ENCODE results near the gene PLVAP. TPM values are rescaled to one million over a fixed set of nuclear protein-coding genes. Genes with fewer than 3 reads are reported as not detected.

Gene PLVAP
- total and polyA plus RNA-seq, 2 donors (not counting 3 experiments of a cell fraction or from before 2014, with no cell fraction given) = 5.7 to 16.9 TPM

- no peaks in the 10 kb centered on the region for H4K20me1 ChIP-seq (replicated peaks; ENCODE audit: control insufficient read depth, extremely low read depth, insufficient read depth, low read length)
- peaks cover 20% of the 10 kb centered on the region for H3K4me1 ChIP-seq (ENCODE audit: control insufficient read depth, extremely low read depth, insufficient read depth, low read length)
- POLR2A ChIA-PET = no interaction called here
- H3K27me3 ChIP-seq (ENCODE audit: control insufficient read depth in 2 of 2, insufficient read depth in 2 of 2, low read length in 2 of 2) = no peaks in the 10 kb centered on the region
- no TSS peak for BruUV-seq (replicated peaks)
- TF ChIP-seq MYC (IDR thresholded peaks at IDR 0.05; ENCODE audit: low read depth, low read length) = no peak
- H3K36me3 ChIP-seq (ENCODE audit: control insufficient read depth in 2 of 2, extremely low read depth in 1 of 2, insufficient read depth in 2 of 2, low read length in 2 of 2) = no peaks in the 10 kb centered on the region
- dilution Hi-C loops (cut with MboI; ENCODE audit: extremely low pct_ligation_motif_present, low sequenced_read_pairs) (no loop called here), intact Hi-C loops (cut with micrococcal nuclease) (no loop called here)
- no peak overlapping the region for H3K9ac ChIP-seq (replicated peaks; ENCODE audit: extremely low read depth, insufficient read depth, low read length)
- no peak overlapping the region for H3K4me2 ChIP-seq (ENCODE audit: insufficient read depth, low read length)
- CTCF ChIA-PET = interaction anchor here (0.7 to 1.4 kb wide), 4 partner anchors 14 to 38 kb away, joined by 3 to 11 read pairs (median 4); no protein-coding TSS in a partner anchor
- DNase-seq (ENCODE audit: low read depth, low spot score) (no peak), FAIRE-seq (no peak)
- H3K9me1 ChIP-seq (replicated peaks; ENCODE audit: control insufficient read depth, extremely low read depth, insufficient read depth, low read length) = no peaks in the 10 kb centered on the region
- no peaks in the 10 kb centered on the region for H3K9me3 ChIP-seq (replicated peaks; ENCODE audit: control insufficient read depth, insufficient read depth, low read length)
- H3K27ac ChIP-seq (ENCODE audit: insufficient read depth, low read depth, low read length) = no peak overlapping the region
- no peaks in the 10 kb centered on the region for H3K79me2 ChIP-seq (ENCODE audit: control insufficient read depth, insufficient read depth, low read length)
- H2AFZ ChIP-seq (ENCODE audit: low read depth, low read length) = peak overlapping the region; percentile 66
- no peak overlapping the region for H3K4me3 ChIP-seq (replicated peaks in 1 of 3; ENCODE audit: insufficient read depth in 1 of 3, low read depth in 1 of 3, low read length in 3 of 3)
Observed at GRCh38 chr19:17353386-17353785, 23.8 kb downstream of the PLVAP start.

GRCh38 chr19:17352608-17353280 lies 24.4 kb downstream of the PLVAP start:
- no peaks in the 10 kb centered on the region for H3K36me3 ChIP-seq (ENCODE audit: control insufficient read depth in 2 of 2, extremely low read depth in 1 of 2, insufficient read depth in 2 of 2, low read length in 2 of 2)
- DNase-seq (ENCODE audit: low read depth, low spot score) = peak; percentile 20
- TF ChIP-seq GATA2 (IDR thresholded peaks at IDR 0.05; ENCODE audit: insufficient read depth, insufficient read length, low read depth, low read length) (no peak), POLR2AphosphoS5 (IDR thresholded peaks at IDR 0.05; ENCODE audit: insufficient read depth, low read depth, low read length) (peak; percentile 62), MYC (IDR thresholded peaks at IDR 0.05; ENCODE audit: low read depth, low read length) (no peak), EZH2 (IDR thresholded peaks at IDR 0.05; ENCODE audit: borderline replicate concordance, low read depth, low read length, severe bottlenecking) (no peak), MAX (IDR thresholded peaks at IDR 0.05; ENCODE audit: insufficient read depth, insufficient read length) (no peak)
- peaks cover 26% of the 10 kb centered on the region for H3K4me1 ChIP-seq (ENCODE audit: control insufficient read depth, extremely low read depth, insufficient read depth, low read length)
- H3K9me1 ChIP-seq (replicated peaks; ENCODE audit: control insufficient read depth, extremely low read depth, insufficient read depth, low read length) = no peaks in the 10 kb centered on the region
- dilution Hi-C loops (cut with MboI; ENCODE audit: extremely low pct_ligation_motif_present, low sequenced_read_pairs) (no loop called here), intact Hi-C loops (cut with micrococcal nuclease) (no loop called here)
- H3K4me2 ChIP-seq (ENCODE audit: insufficient read depth, low read length) = no peak overlapping the region
- ChIA-PET CTCF (interaction anchor here (0.7 to 1.4 kb wide), 4 partner anchors 14 to 39 kb away, joined by 3 to 11 read pairs (median 4); no protein-coding TSS in a partner anchor), POLR2A (interaction anchor here (0.6 kb wide), 1 partner anchor 14 kb away, joined by 3 read pairs; no protein-coding TSS in a partner anchor)
- no peaks in the 10 kb centered on the region for H4K20me1 ChIP-seq (replicated peaks; ENCODE audit: control insufficient read depth, extremely low read depth, insufficient read depth, low read length)
- no peaks in the 10 kb centered on the region for H3K79me2 ChIP-seq (ENCODE audit: control insufficient read depth, insufficient read depth, low read length)
- H3K9ac ChIP-seq (replicated peaks; ENCODE audit: extremely low read depth, insufficient read depth, low read length) = no peak overlapping the region
- H3K9me3 ChIP-seq (replicated peaks; ENCODE audit: control insufficient read depth, insufficient read depth, low read length) = no peaks in the 10 kb centered on the region
- H2AFZ ChIP-seq (ENCODE audit: low read depth, low read length) = peak overlapping the region; percentile 66
- no peaks in the 10 kb centered on the region for H3K27me3 ChIP-seq (ENCODE audit: control insufficient read depth in 2 of 2, insufficient read depth in 2 of 2, low read length in 2 of 2)
- no TSS peak for BruUV-seq (replicated peaks)
- FAIRE-seq = peak; percentile 58
- H3K27ac ChIP-seq (ENCODE audit: insufficient read depth, low read depth, low read length) = no peak overlapping the region
- no peak overlapping the region for H3K4me3 ChIP-seq (replicated peaks in 1 of 3; ENCODE audit: insufficient read depth in 1 of 3, low read depth in 1 of 3, low read length in 3 of 3)

Measured in endothelial cell of umbilical vein (primary cell).